Testis (tissue), 2 donors: ENCODE data around the gene EFCAB13.

Experiments used
- POLR2A ChIP-seq: fragments of 450-650 bp; IDR thresholded peaks from one replicate; pipeline ENCODE4 v1.6.1; 2017; ENCODE audit warnings: antibody characterized with exemption, mild to moderate bottlenecking, moderate library complexity
- TF ChIP-seq, protein P1 (sequence below), 3 experiments: fragments of 450-650 bp in 2 of 3; fragments of 200-600 bp in 1 of 3; sonication (generic) in 1 of 3; IDR thresholded peaks; one replicate each; pipeline ENCODE4 v1.5.1; 2016 to 2019; ENCODE audit warnings: antibody characterized with exemption in 3 of 3, mild to moderate bottlenecking in 2 of 3, moderate library complexity in 1 of 3

DNA sequence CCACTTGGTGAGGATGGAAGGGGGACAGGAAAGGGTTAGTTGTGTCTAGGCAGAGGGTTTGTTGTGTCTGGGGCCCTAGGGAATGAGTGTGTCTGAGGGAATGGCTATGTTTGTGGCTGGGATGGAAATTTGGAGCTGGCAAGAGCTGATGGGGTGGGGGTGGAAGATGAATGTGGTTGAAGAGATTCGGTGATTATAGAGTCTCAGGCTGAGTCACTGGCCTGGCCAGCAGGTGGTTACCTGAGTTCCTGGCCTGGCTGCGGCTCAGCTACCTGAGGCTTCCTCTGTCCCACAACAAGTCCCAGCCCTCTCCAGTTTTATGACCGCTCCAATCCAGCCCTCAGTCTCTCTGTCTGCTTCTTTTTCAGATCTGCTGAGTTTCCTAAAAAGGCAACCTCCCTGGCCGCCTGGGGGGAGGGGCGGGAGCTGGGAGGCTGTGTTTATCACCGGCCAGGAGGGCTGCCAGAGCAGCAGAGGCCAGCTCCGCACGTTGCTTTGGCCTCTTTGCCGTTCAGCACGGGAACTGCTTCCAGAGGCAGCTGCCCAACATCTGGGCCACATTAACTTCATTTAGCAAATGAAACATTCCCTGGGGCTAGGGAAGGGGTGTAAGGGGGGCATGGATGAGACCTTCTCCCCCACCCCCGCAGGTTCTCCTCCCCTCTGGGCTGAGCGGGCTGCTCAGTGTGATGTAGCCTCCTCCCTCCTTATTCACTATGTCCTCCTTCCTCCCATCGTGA, 48.3 kb upstream of the EFCAB13 start:
- TF ChIP-seq, protein P1, sequence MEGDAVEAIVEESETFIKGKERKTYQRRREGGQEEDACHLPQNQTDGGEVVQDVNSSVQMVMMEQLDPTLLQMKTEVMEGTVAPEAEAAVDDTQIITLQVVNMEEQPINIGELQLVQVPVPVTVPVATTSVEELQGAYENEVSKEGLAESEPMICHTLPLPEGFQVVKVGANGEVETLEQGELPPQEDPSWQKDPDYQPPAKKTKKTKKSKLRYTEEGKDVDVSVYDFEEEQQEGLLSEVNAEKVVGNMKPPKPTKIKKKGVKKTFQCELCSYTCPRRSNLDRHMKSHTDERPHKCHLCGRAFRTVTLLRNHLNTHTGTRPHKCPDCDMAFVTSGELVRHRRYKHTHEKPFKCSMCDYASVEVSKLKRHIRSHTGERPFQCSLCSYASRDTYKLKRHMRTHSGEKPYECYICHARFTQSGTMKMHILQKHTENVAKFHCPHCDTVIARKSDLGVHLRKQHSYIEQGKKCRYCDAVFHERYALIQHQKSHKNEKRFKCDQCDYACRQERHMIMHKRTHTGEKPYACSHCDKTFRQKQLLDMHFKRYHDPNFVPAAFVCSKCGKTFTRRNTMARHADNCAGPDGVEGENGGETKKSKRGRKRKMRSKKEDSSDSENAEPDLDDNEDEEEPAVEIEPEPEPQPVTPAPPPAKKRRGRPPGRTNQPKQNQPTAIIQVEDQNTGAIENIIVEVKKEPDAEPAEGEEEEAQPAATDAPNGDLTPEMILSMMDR (IDR thresholded peaks at IDR 0.05): no peak
- no peak for TF ChIP-seq POLR2A
